Measurements from ENCODE around the gene PRKACA.

The PRKACA gene

DNA sequence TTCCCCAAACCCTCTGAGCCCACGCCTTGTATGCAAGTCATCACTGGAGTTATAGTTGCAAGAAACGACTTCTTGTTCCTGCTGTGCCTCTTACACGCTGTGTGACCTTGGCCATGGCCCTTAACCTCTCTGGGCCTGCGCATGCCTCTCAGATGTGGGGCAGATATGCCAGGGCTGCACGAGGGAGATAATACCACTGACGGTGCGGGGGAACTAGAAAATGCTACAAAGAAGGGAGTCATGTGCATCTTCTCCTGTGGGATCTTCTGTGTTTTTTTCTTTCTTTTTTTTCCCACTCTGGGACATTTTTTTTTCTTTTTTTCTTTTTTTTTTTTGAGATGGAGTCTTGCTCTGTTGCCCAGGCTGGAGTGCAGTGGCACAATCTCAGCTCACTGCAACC, 22.7 kb downstream of the PRKACA start:
- DNase-seq (ENCODE audit: low read depth), result no peak
- H3K4me3 ChIP-seq (ENCODE audit: low read depth, low read length), result no peak overlapping the region
- TF ChIP-seq, protein P1, sequence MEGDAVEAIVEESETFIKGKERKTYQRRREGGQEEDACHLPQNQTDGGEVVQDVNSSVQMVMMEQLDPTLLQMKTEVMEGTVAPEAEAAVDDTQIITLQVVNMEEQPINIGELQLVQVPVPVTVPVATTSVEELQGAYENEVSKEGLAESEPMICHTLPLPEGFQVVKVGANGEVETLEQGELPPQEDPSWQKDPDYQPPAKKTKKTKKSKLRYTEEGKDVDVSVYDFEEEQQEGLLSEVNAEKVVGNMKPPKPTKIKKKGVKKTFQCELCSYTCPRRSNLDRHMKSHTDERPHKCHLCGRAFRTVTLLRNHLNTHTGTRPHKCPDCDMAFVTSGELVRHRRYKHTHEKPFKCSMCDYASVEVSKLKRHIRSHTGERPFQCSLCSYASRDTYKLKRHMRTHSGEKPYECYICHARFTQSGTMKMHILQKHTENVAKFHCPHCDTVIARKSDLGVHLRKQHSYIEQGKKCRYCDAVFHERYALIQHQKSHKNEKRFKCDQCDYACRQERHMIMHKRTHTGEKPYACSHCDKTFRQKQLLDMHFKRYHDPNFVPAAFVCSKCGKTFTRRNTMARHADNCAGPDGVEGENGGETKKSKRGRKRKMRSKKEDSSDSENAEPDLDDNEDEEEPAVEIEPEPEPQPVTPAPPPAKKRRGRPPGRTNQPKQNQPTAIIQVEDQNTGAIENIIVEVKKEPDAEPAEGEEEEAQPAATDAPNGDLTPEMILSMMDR (conservative IDR thresholded peaks at IDR 0.05; ENCODE audit: low read depth, low read length), result no peak

DNA sequence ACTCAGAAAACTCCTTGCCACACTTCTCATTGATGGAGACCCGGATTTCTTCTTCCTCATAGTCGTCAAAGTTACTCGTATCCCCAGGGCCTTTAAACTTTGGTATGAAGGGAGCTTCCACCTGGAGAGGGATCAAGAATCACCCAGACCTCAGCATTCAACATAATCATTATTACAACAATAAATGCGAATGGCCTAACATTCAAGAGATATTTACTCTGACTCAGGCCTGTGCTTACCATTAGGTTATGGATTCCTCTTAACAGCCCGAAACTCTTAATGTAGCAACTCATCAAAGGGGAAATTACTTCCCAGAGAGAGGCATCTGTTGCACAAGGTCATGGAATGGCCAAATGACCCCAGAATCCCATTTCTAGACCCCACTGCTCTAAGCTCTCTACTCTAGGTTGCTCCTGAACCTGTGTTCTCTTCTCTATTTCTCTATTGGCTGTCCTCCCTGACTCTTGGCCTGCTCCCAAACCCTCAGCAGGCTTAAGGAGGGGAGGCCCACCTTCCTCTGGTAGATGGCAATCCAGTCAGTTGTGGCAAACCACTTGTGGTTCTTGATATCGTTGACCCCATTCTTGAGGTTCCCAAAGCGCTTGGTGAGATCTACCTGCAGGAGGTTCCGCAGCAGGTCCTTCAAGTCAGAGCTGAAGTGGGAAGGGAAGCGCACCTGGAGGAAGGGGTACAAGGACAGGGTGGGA, 24.3 kb downstream of the PRKACA start:
- DNase-seq (ENCODE audit: low read depth), result no peak
- TF ChIP-seq, protein P1 (conservative IDR thresholded peaks at IDR 0.05; ENCODE audit: low read depth, low read length), result no peak
- no peak overlapping the region for H3K4me3 ChIP-seq (ENCODE audit: low read depth, low read length)

DNA sequence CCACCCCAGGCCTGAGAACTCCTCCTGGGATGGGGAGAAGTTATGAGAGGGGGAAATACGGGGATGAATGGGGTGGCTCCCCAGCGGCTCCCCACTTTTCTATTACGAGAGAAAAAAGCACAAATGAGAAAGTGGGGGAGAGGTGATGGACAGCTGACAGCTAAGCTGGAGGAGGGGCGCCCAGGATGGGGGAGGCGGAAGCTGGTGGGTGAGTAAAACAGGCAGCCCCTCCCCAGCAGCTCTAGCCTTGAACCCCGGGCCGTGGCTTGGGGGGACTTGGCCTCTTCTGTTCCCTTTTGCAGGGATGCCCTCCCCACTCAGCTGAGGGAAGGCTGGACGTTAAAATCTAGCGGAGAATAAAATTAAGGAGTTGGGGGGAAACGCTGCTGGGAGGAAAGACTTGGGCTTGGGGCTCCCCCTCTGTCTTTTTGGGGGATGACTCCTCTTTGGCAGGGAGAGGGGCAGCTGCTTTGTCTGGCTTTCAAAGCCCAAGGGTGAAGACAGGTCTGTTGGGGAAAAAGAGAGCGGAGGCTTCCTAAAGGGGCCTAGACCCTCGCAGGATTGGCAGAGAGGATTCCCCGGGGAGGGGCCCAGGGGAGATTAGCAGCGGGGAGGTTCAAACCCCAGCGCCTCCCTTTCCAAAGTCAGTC, 25.6 kb downstream of the PRKACA start:
- H3K4me3 ChIP-seq (ENCODE audit: low read depth, low read length), result peak overlapping the region; percentile 64
- no peak for DNase-seq (ENCODE audit: low read depth)
- TF ChIP-seq, protein P1 (conservative IDR thresholded peaks at IDR 0.05; ENCODE audit: low read depth, low read length), result no peak

DNA sequence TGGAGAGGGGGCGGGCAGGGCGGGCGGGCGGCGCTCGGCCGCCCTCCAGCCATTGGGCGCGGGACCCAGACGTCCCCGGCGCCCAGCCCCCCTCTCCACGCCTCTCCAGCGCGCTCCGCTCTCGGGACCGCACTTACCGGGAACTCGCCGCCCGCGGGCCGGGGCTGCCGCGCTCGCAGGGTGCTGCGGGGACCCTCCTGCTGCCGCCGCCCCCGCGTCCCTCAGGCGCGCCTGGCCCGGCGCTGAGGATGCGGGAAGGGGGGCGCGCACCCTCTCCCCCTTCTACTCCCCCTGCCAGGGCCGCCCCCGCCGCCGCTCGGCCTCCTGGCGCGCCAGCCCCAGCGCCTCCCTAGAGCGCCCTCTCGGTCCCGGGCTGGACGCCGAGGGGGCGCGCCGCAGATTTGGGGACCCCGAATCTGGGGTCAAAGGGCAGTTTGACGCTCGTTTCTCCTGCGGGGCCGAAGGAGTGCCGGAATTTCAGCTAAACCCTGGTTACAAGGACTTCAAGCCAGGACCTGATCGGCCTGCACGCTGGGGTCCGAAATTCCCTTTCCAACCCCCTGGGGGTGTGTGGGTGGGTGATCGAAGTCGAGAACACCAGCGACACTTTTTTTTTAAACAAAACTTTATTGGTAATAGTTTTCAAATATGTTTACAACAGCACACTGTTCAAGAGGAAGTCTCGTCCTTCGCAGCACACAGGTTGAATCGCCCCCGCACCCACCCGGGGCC, 26.3 kb downstream of the PRKACA start:
- H3K4me3 ChIP-seq (ENCODE audit: low read depth, low read length), result peak overlapping the region; percentile 64
- TF ChIP-seq, protein P1 (conservative IDR thresholded peaks at IDR 0.05; ENCODE audit: low read depth, low read length), result peak; percentile 33
- peak; percentile 59 for DNase-seq (ENCODE audit: low read depth)

DNA sequence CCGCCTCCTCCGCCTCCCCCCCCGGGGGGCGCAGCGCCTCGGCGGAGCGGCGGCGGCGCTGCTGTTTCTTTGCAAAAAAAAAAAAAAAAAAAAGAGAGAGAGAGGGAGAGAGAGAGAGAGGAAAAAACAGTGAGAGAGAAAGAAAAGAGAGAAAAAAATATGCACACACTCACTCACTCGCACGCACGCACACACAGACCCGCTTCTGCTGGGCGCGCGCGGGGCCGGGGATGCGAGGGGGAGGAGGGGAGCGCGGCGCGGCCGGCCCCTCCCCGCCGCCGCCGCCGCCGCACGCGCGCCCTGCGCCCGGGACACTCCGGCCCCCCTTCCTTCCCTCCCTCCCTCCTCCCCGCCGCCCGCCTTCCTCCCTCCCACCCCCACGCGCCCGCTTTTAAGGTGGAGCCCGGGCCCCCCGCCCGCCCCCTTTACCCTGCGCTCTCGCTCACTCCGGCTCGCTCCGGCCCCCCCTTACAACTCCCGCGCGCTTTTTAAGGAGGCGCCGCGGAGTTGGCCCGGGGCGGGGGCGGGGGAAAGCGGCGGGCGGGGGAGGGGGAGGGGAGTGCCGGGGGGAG, 27.0 kb downstream of the PRKACA start, which contains the start of gene SAMD1:
TSS of gene SAMD1 (minus strand) at position 243 of the 572 bp plus-strand sequence.
- TF ChIP-seq, protein P1 (conservative IDR thresholded peaks at IDR 0.05; ENCODE audit: low read depth, low read length), result no peak
- peak; percentile 91 for DNase-seq (ENCODE audit: low read depth)
- H3K4me3 ChIP-seq (ENCODE audit: low read depth, low read length), result peak within 1 kb of the TSS; percentile 64

DNA sequence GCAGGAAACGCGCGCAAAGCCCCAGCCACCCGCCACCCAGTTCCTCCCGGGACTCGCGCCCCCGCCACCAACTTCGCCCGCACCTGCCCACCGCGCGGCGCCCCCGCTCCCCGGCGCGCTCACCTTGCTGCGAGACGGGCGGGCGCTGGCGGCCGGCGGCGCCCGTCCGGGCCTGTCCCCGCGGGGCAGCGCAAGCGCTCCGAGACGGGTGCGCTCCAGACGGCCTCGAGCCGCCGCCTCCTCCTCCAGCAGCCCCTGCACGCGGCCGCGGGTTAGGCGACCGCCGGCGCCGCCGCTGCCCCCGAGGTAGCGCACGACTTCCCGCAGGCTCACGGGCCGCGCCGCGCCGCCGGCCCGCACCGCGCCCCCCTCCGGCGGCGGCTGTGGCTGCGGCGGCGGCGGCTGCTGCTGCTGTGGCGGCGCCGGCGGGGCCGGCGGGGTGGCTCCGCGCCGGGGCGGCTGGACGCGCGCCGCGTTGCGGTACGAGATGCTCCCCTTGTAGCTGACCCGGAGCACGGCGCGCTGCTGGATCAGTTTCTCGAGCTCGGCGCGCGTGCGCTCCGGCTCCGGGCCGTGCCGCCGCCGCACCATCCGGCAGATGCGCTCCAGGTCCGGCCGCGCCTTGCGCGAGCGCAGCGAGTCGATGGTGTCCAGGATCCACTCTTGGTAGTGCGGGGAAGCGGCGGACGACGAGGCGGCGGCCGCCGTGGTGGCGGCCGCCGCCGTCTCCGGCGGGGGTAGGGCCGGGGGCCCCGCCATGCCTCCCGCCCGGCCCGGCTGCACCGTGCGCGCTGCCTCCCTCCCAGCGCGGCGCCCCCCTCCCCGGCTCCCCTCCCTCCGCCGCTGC, 27.7 kb downstream of the PRKACA start:
- H3K4me3 ChIP-seq (ENCODE audit: low read depth, low read length), result peak overlapping the region; percentile 59
- TF ChIP-seq, protein P1 (conservative IDR thresholded peaks at IDR 0.05; ENCODE audit: low read depth, low read length), result no peak
- peak; percentile 77 for DNase-seq (ENCODE audit: low read depth)
